SW 1271 (cell line): ENCODE data around the gene SCAF11.
A peak's percentile ranks its signal among the peaks of the same experiment; 100 is the strongest.

ENCODE experiments used
- DNase-seq, 2 experiments: peaks; one replicate each; lab custom pipeline; 2025; lab: John Stamatoyannopoulos, UW

The SCAF11 gene

DNA sequence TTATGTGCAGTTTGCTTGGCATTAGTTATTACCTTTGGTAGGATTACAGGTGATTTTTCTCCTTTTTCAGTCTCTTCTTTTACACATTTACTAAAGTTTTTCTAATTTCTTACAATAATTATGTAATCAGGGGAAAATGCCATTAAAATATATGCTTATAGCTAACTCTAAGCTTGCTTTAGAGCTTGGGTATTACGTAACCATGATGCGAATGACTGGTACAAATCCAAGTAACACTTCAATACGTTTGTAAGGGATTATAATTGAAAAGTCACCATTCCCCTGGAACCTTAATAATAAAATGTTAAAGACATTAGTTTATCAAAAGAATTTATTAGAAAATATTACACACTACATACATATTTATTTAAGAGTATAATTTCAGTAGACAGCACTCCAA lies 71.6 kb downstream of the SCAF11 start:
- no peak for DNase-seq

DNA sequence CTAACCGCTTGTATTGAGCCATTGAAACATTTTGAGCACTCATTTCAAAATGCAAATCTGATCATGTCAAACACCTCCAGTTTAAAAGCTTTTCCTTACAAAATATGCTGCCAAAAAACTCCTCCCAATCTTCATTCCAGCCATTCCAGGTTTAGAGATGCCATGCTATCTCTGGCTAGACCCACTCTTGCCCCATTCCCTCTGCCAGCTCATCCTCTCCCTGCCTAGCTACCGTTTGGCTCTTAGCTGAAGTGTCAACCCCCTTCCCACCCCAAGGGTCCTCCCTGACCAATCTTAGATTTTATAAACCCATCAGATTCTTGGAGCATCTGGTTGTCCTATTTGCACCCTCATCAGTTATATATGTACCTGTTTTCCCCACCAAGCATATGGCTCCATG lies 75.0 kb downstream of the SCAF11 start:
- no peak for DNase-seq

DNA sequence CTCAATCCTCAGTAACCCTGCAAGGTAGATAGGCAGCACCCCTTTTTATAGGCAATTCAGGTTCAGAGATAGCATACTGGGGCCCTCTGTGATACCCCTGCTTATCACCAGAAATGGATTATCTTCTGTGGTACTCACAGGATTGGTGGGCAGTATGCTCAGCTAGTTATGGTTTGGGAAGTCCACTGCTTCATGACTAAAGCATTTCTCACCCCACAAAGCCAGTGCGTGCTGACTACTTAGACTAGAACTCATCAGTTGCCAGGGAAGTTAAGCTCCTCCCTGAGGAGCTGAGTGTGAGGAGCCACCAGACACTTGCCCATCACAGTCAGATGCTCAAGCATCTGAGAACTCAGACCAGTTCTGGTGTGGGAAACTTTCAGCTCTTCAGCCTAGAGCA lies 76.3 kb downstream of the SCAF11 start:
- peak in 1 of 2 experiments; percentile 42 for DNase-seq

DNA sequence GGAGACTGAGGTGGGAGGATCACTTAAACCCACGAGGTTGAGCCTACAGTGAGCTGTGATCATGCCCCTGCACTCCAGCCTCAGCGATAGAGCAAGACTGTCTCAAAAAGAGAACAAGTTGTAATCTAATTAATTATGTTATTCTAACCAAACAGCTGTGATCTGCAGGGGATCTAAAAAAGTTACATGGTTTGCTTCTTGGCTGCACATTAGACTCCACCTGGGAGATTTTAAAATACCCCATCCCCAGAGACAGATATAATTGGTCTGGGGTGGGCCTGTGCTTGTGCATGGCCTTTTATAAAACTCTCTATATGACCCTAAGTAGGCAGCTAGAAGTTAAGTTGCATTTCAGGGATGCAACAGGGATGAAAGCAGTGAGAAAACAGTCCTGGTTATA lies 76.7 kb downstream of the SCAF11 start:
- DNase-seq, result no peak

DNA sequence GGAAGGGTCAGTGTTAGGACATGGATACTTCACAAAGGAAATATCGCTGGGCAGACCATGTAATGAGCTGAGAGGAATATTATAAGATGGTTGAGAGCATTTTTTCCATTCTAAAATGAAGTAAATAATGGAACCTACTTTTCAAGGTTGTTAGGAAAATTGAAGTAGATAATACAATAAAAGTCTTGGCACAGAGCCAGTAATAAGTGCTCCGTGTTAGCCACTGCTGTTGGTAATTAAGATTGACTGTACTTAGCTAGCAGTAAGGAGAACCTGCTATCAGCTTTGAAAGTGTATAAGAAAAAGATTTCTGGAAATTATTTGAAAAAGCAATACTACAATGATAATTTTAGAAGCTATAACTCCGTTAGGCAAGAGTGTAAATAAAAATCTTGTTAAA lies 77.6 kb downstream of the SCAF11 start:
- no peak for DNase-seq

DNA sequence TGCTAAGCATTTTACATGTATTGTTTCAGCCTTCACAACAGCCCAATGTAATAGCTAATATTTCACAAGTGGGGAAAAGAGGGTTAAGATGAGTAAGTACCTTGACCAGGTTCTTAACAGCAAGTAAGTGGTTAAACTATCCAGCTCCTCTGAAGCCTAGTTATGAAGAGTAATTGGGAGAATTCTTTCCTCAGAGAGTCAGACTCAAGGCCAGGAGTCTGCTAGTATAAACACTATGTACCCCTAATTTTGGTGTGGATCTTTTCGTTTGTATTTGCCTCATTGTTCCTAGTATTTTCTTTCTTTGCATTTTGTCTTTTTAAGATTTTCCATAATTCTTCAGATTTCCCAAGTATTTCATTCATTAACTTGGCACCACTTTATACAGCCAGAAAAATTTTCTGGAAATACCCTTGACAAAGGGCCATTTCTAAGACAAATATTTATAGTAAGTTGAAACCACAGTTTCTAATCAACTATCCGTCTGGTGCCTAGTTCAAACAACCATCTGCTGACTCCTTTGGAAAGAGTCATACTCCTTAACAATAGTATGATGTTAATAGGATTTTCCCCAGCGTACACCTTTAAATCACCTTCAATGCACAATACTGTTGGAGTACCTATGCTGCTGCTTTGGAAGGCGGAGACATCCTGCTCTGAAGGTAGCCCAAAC lies 81.2 kb downstream of the SCAF11 start:
- DNase-seq, result no peak

DNA sequence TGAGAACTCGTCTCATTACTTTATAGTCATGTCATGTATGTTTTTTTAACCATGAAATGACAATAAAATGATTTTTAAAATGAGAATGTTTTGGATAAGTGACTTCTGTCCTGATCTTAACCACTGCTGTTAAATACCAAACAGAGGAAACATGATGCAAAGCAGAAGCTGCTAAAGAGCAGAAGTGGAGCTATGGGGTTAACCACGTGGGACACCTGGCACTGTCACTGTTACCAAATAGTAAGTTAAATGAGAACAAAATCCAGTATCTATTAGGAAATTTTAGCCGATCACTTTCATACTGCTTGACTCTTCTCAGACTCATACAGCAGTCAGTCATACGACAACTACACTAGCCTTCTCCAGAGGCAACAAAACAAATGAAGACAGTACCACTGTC lies 82.4 kb downstream of the SCAF11 start:
- no peak for DNase-seq

DNA sequence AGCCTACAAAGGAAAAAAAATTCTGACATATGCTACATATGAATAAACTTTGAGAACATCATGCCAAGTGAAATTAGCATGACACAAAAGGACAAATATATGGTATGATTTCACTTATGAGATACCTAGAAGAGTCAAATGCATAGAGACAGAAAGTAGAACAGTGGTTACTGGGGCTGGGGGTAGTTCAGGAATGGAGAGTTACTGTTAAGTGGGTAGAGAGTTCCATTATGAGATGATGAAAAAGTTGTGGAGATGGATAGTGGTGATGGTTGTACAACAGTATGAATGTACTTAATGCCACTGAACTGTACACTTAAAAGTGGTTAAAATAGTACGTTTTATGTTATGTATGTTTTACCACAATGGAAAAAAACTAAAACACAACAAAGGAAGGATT lies 92.3 kb downstream of the SCAF11 start:
- DNase-seq, result no peak

DNA sequence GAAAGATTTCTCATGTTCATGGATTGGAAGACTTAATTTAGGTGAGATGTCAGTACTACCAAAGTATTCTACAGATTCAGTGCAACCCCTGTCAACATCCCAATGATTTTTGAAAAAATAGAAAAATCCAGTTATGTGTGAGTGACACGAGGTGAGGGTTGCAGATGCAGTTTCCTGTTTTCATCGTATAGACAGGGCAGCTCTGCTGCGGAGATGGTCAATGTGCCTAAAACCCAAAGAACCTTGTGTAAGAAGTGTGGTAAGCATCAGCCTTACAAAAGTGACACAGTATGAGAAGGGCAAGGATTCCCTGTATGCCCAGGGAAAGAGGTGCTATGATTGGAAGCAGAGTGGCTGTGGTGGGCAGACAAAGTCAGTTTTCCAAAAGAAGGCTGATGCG lies 94.4 kb downstream of the SCAF11 start:
- no peak for DNase-seq

DNA sequence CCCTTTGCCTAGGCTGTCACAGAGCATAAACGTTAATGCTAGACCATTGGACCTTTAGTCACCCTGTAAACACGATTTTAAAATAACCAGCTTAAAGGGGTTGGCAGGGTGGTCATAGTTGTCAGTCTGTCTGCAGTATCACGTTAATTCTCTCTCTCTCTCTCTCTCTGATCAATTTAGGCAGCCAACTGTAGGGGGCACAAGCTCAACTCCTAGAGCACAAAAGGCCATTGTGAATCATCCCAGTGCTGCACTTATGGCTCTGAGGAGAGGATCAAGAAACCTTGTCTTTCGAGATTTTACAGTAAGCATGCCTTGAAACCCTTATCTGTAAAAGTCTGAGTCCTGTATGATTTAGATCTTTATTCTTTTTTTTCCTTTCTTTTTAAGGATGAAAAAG lies 97.1 kb downstream of the SCAF11 start:
- DNase-seq, result peak in 1 of 2 experiments; percentile 21

DNA sequence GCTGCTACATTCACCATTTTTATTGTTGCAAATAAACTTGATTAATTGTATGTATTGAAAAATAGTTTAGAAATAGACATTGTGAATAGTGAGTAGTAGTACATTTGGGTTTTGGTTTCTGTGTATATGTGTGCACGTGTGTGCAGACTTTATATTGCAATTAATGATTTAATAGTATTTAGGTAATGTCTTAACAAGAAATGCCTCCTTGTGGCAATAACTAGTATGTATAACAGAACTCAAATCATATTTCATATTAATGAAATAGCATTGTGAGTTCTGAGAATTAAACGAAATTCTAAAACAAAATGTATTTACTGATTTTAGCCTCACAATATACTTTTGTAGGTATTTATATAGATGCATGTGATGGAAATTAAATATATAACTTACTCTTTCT lies 100.1 kb downstream of the SCAF11 start:
- DNase-seq, result no peak

DNA sequence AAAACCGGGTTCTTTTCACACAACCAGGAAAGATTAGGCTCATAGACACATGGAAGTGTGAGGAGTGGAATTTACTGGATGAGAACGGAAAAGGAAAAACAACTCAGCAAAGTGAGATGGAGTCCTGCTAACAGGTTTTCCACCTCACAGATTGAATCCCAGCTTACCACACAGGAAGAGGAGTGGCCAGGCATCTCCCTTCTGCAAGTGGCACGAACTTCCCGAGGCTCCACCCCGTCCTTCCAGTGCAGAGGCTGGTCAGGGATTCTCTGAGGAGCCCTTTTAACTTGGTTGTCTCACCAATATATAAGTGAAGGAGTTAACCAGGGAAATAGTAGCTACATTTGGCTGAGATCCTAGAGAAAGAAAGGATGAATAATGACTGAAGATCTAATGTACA lies 102.8 kb downstream of the SCAF11 start:
- DNase-seq, result no peak

DNA sequence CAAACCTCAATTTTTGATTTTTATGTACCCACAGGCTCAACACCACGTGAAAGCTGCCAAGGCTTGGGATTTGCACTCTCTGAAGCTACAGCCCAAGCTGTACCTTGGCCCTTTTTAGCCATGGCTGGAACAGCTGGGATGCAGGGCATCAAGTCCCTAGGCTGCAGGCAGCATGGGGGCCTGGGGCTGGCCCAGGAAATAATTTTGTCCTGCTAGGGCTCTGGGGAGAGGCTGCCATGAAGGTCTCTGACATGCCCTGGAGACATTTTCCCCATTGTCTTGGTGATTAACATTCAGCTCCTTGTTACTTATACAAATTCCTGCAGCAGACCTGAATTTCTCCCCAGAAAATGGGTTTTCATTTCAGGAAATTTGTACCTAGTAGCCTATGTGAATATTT lies 103.7 kb downstream of the SCAF11 start:
- DNase-seq, result no peak

DNA sequence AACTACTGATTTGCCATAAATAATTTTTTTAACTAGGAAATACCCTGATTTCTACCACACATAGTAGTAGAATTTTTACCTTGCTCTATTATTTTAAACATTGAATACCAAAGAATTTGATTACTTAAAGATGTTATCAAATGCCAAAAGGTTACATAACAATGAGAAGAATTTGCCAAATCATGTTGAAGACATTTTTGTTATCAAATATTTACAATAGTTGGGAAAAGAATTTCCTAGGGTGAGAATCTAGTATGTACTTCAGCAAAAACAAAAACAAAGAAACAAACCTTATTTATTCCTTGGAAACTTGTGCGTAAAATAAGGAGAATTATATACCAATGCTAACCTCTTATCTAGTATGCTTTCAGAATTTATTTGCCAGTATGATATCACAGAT lies 107.2 kb downstream of the SCAF11 start:
- DNase-seq, result no peak

DNA sequence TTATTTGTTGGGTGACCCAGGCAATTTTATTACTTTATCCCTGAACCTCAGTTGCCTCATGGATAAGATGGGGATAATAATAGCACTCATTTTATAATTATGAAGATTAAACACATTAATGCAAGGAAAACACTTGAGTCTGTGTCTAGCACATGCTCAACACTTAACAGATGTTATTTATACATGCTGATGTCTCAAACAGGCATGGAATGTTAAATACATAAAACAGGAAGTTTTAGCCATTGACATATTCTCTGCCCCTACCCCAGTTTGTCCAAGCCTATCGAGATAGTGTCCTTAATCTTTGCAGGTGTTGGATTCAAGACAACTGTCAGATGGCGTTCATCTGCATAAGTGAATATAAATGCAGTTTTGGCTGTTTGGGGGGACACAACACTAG lies 109.8 kb downstream of the SCAF11 start:
- DNase-seq, result no peak

DNA sequence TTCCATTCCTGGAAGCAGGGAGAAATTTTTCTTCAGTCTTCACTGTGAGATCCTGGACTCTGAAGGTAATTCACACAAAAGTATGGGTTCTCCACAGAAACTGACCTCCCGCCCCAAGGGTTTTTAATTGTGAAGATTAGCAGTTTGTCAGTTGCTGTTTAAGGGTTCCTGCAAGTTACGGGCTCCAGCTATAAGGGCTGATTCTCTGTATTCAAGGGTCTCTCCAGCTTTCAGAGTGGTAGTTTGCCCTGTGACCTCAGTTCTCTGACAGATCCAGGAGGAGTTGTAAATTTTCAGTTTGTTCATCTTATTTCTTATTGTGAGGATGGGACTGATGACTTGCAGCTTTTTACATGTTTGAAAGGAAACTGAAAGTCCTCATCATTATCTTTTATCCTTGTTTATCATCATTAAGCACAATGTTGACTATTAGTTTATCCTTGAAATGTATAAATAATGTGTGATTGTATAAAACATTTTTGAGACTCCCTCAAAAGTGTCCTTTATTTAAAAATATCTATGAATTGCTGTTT lies 110.9 kb downstream of the SCAF11 start:
- no peak for DNase-seq

DNA sequence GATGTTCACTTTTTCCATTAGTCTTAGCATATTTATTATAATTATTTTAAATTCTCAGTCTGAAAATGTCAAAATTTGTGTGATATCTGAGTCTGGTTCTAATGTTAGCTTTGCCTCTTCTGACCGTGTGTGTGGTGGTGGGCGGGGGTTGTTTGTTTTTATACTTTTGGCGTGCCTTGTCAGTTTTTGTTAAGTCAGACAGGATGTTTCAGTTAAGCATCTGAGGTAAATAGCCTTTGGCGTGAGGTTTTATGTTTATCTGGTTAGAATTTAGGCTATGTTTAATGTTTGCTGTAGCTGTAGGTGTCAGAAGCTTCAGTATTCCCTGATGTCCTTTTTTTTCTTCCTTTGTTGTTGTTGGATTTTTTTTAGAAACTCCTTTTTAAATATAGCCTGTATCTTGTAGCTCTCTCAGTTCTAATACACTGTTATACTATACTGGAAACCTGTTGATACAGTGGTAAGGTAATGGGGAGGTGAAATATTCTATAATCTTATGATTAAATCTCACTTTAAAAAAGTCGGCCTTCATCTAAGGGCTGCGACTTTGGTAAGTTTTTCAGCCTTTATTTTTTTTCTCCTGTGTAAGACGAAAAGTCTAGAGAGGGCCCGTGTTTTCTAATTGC lies 111.6 kb downstream of the SCAF11 start:
- DNase-seq, result no peak

DNA sequence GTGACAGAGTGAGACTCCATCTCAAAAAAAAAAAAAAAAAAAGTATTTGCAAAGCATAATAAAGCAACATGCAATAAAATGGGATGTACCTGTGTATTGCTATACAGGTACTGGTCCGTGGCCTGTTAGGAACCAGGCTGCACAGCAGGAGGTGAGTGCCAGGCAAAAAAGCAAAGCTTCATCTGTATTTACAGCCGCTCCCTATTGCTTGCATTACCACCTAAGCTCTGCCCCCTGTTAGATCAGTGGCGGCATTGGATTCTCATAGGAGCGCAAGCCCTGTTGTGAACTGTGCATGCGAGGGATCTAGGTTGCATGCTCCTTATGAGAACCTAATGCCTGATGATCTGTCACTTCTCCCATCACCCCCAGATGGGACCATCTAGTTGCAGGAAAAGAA lies 113.3 kb downstream of the SCAF11 start:
- DNase-seq, result no peak

DNA sequence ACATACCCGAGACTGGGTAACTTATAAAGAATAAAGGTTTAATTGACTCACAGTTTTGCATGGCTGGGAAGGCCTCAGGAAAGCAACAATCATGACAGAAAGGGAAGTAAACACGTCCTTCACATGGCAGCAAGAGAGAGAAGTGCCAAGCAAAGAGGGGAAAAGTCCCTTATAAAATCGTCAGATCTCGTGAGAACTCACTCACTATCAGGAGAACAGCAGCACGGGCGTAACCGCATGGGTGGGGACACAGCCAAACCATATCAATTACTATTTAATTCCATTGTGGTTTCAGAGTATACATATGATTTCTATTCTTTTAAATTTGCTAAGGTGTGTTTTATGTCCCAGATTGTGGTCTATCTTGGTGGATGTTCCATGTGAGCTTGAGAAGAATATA lies 117.9 kb downstream of the SCAF11 start:
- DNase-seq, result no peak
